Tongue (tissue), 2 donors: Measurements from ENCODE around the gene UGT1A3. TPM values are rescaled to one million over a fixed set of nuclear protein-coding genes. Genes with fewer than 3 reads are reported as not detected.
"Not testable (repeated sequence)": the region's sequence is repeated elsewhere in the genome, so short reads cannot be mapped to it uniquely, and the experiment has no call there.

ENCODE experiments used
- DNase-seq: peaks from one replicate; pipeline ENCODE4 v3.0.0-alpha.2; 2015
- total RNA-seq: library from RNA; depleted of rRNA; stranded (reverse); fragments of >200 nt; gene quantifications from one replicate; pipeline ENCODE4 v1.2.3, GENCODE V29; 2014

The UGT1A3 gene
- total RNA-seq, 1 donor from 2014 or later, result 0.51 TPM

DNA sequence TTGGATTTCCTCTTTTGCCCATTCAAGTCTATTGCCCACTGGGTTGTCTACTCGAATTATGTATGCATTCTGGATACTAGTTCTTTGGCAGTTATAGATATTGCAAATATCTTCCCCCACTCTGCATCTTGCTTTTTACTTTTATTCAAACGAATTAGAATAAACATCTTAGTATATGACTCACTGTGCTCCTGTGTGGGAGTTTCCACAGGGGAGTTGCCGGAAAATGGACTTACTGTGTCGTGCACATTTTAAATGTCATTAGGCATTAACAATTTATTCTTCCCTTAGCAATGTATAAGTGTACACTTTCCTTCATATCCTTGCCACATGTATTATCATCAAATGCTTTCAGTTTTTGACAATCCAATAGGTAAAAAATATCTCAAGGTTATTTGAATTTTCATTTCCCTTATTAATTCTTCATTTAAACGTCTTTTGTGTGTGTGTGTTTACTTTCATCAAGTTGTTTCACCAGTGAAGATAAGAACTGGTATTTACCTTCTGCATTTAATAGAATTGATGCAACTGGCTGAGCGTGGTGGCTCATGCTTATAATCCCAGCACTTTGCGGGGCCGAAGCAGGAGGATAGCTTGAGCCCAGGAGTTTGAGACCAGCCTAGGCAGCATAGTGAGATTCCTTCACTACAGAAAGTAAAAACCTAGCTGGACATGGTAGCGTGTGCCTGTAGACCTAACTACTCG lies 20.8 kb upstream of the UGT1A3 start:
- DNase-seq, result no peak

- DNase-seq, result no peak
Observed at GRCh38 chr2:233708942-233709341, 19.9 kb upstream of the UGT1A3 start.

GRCh38 chr2:233711312-233712008 lies 17.4 kb upstream of the UGT1A3 start:
- peak; percentile 81 for DNase-seq

DNA sequence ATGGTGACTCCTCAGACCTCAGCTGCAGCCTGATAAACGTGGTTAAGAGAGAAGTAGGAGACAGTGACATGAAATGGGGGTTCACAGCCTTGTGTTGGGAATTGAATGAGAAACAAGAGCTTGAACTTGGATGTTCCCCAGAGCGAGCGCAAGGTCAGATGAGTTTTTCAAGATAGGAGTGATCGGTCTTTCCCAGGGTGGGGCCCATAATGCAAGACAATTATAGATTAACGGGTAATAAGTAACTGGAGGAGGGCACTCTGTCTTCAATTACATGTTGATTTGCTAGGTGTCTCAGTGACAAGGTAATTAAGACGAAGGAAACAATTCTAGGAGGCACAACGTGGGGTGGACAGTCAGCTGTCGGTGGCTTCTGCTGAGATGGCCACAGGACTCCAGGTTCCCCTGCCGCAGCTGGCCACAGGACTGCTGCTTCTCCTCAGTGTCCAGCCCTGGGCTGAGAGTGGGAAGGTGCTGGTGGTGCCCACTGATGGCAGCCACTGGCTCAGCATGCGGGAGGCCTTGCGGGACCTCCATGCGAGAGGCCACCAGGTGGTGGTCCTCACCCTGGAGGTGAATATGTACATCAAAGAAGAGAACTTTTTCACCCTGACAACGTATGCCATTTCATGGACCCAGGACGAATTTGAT lies 16.1 kb upstream of the UGT1A3 start, which contains the start of gene UGT1A5:
Gene UGT1A5 (plus strand): TSS at position 297 of the 651 bp plus-strand sequence. CDS start 85 bp downstream, at position 382.
- no peak for DNase-seq

GRCh38 chr2:233713262-233713615 lies 15.6 kb upstream of the UGT1A3 start:
- no peak for DNase-seq

GRCh38 chr2:233714121-233714520 lies 14.7 kb upstream of the UGT1A3 start:
- no peak for DNase-seq

GRCh38 chr2:233718552-233718951 lies 10.3 kb upstream of the UGT1A3 start, which contains the start of gene UGT1A4:
UGT1A4 (plus strand) TSS chr2:233718736; CDS start chr2:233718821, 85 bp downstream.
- DNase-seq, result no peak

GRCh38 chr2:233736868-233737653 lies 8.2 kb downstream of the UGT1A3 start:
- DNase-seq, result not testable (repeated sequence)

DNA sequence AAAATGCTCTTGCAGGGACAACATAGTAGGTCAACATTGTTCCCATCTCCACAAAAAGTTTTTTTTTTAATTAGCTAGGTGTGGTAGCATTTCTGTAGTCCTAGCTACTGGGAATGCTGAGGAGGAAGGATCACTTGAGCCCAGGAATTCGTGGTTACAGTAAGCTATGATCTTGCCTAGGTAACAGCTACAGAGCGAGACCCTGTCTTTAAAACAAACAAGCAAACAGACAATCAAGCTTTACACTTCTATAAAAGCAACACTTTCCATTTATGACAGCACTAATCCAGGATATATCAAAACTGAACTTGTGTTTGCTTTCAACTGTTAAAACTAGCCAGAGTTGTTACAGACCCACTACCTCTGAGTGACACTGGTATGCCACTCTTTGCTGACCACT lies 12.0 kb downstream of the UGT1A3 start:
- DNase-seq, result no peak

DNA sequence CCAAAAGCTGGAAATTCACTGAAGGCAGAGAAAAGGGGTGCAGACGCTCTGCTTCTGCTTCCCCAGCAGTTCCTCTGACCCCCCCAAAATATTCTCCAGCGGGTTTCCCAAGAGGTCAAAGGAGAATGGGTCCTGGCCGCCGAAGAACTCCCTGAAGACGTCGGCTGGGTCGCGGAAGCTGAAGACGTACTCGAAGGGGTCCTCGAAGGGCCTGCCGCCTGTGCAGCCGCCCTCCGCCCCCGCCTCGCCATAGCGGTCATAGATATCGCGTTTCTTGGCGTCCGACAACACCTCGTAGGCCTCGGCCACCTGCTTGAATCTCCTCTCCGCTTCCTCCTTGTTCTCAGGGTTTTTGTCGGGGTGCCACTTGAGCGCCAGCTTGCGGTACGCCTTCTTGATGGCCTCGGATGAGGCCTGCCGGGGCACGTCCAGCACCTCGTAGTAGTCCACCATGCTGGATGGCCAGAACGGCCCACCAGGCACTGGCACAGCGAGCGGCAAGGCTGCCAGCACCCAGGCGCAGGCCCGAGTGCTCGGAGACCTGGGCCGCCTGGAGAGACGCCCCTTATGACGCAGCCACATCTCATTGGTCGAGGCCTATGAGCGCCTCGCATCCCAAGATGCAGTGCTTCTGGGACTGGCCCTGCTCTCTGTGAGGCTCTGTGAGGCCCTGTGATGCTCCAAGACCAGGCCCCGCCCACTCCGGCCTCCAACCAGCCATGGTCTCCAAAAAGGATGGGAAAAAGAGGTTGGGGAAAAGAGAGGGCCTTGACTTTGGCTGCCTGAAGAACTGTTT lies 14.8 kb downstream of the UGT1A3 start:
- DNase-seq, result no peak

DNA sequence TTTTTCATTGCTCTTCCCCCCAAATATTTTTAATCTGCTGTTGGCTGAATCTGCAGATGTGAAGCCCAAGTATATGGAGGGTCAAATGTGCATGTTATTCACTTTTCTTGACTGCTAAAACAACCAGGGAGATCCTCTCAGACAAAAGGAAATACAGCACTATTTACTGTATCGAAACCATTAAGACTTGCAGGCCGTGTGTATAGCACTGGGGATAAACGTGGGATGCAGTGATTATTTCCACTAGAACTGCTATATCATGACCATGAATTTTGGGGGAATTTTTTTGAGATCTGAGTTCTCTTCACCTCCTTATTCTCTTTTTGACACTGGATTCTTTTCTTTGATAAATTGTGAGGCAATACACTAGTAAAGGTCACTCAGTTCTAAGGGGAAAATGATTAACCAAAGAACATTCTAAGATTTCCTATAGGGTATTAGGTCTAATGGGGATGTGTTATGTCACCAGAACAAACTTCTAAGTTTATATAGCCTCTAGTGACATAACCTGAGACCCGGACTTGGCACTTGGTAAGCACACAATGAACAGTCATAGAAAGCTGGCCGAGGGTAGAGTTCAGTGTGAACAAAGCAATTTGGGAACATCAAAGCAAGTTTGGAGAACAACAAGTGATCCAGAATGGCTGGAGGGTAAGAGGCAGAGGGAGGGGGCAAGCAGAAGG lies 16.4 kb downstream of the UGT1A3 start:
- DNase-seq, result no peak

DNA sequence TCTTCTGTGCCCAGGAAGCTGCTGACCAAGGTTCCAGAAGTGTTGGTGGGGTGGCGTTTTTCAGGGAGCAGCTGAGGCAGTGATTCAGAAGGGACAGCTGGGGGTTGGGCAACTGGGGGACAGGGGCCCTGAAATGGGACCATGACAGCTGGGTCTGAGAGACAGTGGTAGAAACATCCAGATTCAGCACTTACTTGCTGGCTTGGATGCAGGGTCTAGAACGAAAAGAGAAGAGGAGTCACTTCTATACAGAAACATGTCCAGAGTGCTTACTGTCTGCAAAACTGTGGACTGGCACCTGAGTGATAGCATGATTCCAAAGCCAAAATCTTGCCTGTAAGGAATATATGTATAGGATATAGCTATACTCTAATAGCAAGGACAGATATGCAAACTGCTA lies 17.0 kb downstream of the UGT1A3 start:
- DNase-seq, result not testable (repeated sequence)

GRCh38 chr2:233746475-233747282 lies 17.8 kb downstream of the UGT1A3 start:
- DNase-seq, result no peak

DNA sequence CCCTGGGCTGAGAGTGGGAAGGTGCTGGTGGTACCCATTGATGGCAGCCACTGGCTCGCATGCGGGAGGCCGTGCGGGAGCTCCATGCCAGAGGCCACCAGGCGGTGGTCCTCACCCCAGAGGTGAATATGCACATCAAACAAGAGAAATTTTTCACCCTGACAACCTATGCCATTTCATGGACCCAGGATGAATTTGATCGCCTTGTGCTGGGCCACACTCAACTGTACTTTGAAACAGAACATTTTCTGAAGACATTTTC lies 18.4 kb downstream of the UGT1A3 start:
- DNase-seq, result no peak

GRCh38 chr2:233750689-233751088 lies 21.8 kb downstream of the UGT1A3 start:
- DNase-seq, result not testable (repeated sequence)

- DNase-seq, result not testable (repeated sequence)
Observed at GRCh38 chr2:233751212-233752009, 22.6 kb downstream of the UGT1A3 start.

DNA sequence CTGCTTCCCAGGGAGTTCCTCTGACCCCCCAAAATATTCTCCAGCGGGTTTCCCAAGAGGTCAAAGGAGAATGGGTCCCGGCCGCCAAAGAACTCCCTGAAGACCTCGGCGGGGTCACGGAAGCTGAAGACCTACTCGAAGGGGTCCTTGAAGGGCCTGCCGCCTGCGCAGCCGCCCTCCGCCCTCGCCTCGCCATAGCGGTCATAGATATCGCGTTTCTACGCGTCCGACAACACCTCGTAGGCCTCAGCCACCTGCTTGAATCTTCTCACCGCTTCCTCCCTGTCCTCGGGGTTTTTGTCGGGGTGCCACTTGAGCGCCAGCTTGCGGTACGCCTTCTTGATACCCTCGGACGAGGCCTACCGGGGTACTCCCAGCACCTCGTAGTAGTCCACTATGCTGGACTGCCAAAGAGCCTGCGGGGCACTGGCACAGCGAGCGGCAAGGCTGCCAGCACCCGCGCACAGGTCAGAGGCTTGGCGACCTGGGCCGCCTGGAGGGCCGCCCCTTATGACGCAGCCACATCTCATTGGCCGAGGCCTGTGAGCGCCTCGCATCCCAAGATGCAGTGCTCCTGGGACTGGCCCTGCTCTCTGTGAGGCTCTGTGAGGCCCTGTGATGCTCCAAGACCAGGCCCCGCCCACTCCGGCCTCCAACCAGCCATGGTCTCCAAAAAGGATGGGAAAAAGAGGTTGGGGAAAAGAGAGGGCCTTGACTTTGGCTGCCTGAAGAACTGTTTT lies 26.2 kb downstream of the UGT1A3 start:
- no peak for DNase-seq

GRCh38 chr2:233756429-233757081 lies 27.7 kb downstream of the UGT1A3 start:
- no peak for DNase-seq
